CD4-positive, CD25-positive, alpha-beta regulatory T cell (primary cell): ENCODE data around the gene TANC1. TPM values are rescaled to one million over a fixed set of nuclear protein-coding genes. Genes with fewer than 3 reads are reported as not detected.

ENCODE experiments used
- ATAC-seq, 2 donors: fragments of 150-1000 bp; cut with Tn5 transposase; one replicate each; pipeline ENCODE4 v1.10.0; 2021; ENCODE audit warnings: low read depth in 2 of 2, moderate number of reproducible peaks in 2 of 2, moderate library complexity in 1 of 2
- DNase-seq, 3 donors: peaks; one replicate each; pipeline versions ENCODE4 v3.0.0 to v3.0.0-alpha.2; 2012 to 2022; ENCODE audit warnings: mixed read lengths in 1 of 3
- H3K27ac ChIP-seq: one replicate; pipeline ENCODE4 v1.7.0; 2013; ENCODE audit warnings: mild to moderate bottlenecking, low read length; ENCODE audit not compliant: insufficient read depth, poor library complexity, severe bottlenecking
- H3K27me3 ChIP-seq: one replicate; pipeline ENCODE4 v1.7.0; 2013; ENCODE audit warnings: low read length; ENCODE audit not compliant: control insufficient read depth, insufficient read depth
- H3K36me3 ChIP-seq: one replicate; pipeline ENCODE4 v1.7.0; 2013; ENCODE audit warnings: mild to moderate bottlenecking, low read length, moderate library complexity; ENCODE audit not compliant: control insufficient read depth, insufficient read depth
- H3K4me1 ChIP-seq: 2 replicates; pipeline ENCODE4 v1.7.0; 2013; ENCODE audit warnings: mild to moderate bottlenecking, low read length; ENCODE audit not compliant: insufficient read depth, control insufficient read depth, poor library complexity, severe bottlenecking
- H3K4me3 ChIP-seq: one replicate; pipeline ENCODE4 v1.7.0; 2013; ENCODE audit warnings: low read depth, mild to moderate bottlenecking, low read length, moderate library complexity
- H3K9me3 ChIP-seq, 2 experiments: 1 replicate in 1 of 2; 2 replicates in 1 of 2; pipeline ENCODE4 v1.7.0; 2013; ENCODE audit warnings: low read length in 2 of 2, mild to moderate bottlenecking in 1 of 2, moderate library complexity in 1 of 2; ENCODE audit not compliant: control insufficient read depth in 2 of 2
- H3K27ac Mint-ChIP-seq, 3 donors: one replicate each; pipeline ENCODE4 v1.8.0; 2020 to 2022; ENCODE audit warnings: mild to moderate bottlenecking in 3 of 3, mixed read lengths in 3 of 3, moderate library complexity in 2 of 3
- H3K27me3 Mint-ChIP-seq: one replicate; pipeline ENCODE4 v1.8.0; 2022; ENCODE audit warnings: mild to moderate bottlenecking, mixed read lengths
- H3K36me3 Mint-ChIP-seq: one replicate; pipeline ENCODE4 v1.8.0; 2020; ENCODE audit warnings: mixed read lengths
- H3K4me1 Mint-ChIP-seq, 4 donors: one replicate each; pipeline ENCODE4 v1.8.0; 2020 to 2022; ENCODE audit warnings: mixed read lengths in 4 of 4, mild to moderate bottlenecking in 1 of 4
- H3K4me3 Mint-ChIP-seq, 4 donors: one replicate each; pipeline ENCODE4 v1.8.0; 2020 to 2022; ENCODE audit warnings: mild to moderate bottlenecking in 4 of 4, mixed read lengths in 4 of 4, moderate library complexity in 3 of 4
- H3K9me3 Mint-ChIP-seq, 7 donors: one replicate each; pipeline ENCODE4 v1.8.0; 2020 to 2022; ENCODE audit warnings: mixed read lengths in 7 of 7, mild to moderate bottlenecking in 3 of 7, moderate library complexity in 2 of 7
- polyA plus RNA-seq, 4 donors: library from polyadenylated mRNA; unstranded; fragments of 300-500 nt; fragmentation: Illumina TruSeq; gene quantifications; one replicate each; pipeline ENCODE4 v1.2.3, GENCODE V29; 2021
- total RNA-seq: library from RNA; stranded (reverse); gene quantifications from one replicate; pipeline ENCODE4 v1.2.3, GENCODE V29; 2022

The TANC1 gene
- total and polyA plus RNA-seq, 5 donors from 2014 or later = 0.06 to 0.07 TPM; not detected in 3

- H3K27ac ChIP-seq = no peak overlapping the region
- H3K4me3 ChIP-seq = no peak overlapping the region
- DNase-seq (no peak), ATAC-seq (no peak)
- peaks cover 5% of the 10 kb centered on the region for H3K27me3 Mint-ChIP-seq
- H3K9me3 Mint-ChIP-seq = peaks cover 0 to 4% (median 0%) of the 10 kb centered on the region in 7 donors
- H3K36me3 Mint-ChIP-seq = no peaks in the 10 kb centered on the region
- no peak overlapping the region for H3K27ac Mint-ChIP-seq
- no peaks in the 10 kb centered on the region for H3K4me1 ChIP-seq
- H3K36me3 ChIP-seq = no peaks in the 10 kb centered on the region
- no peaks in the 10 kb centered on the region for H3K9me3 ChIP-seq
- no peak overlapping the region for H3K4me3 Mint-ChIP-seq
- H3K4me1 Mint-ChIP-seq = no peaks in the 10 kb centered on the region
- no peaks in the 10 kb centered on the region for H3K27me3 ChIP-seq
These were observed 107.8 kb downstream of the TANC1 start for GRCh38 chr2:159076241-159076640.

- H3K9me3 ChIP-seq = no peaks in the 10 kb centered on the region
- H3K27ac Mint-ChIP-seq = no peak overlapping the region
- no peaks in the 10 kb centered on the region for H3K4me1 ChIP-seq
- H3K36me3 ChIP-seq = no peaks in the 10 kb centered on the region
- no peak overlapping the region for H3K4me3 Mint-ChIP-seq
- no peaks in the 10 kb centered on the region for H3K36me3 Mint-ChIP-seq
- no peaks in the 10 kb centered on the region for H3K4me1 Mint-ChIP-seq
- H3K9me3 Mint-ChIP-seq = peaks cover 0 to 4% (median 0%) of the 10 kb centered on the region in 7 donors
- DNase-seq (no peak), ATAC-seq (no peak)
- H3K4me3 ChIP-seq = no peak overlapping the region
- H3K27ac ChIP-seq = no peak overlapping the region
- H3K27me3 Mint-ChIP-seq = peaks cover 12% of the 10 kb centered on the region
- H3K27me3 ChIP-seq = no peaks in the 10 kb centered on the region
These were observed 109.4 kb downstream of the TANC1 start for GRCh38 chr2:159077869-159078268.

GRCh38 chr2:159078443-159078842, 110.0 kb downstream of the TANC1 start:
- Histone ChIP-seq H3K4me3 (no peak overlapping the region), H3K27me3 (no peaks in the 10 kb centered on the region), H3K36me3 (no peaks in the 10 kb centered on the region), H3K27ac (no peak overlapping the region), H3K9me3 (no peaks in the 10 kb centered on the region), H3K4me1 (no peaks in the 10 kb centered on the region)
- DNase-seq = no peak
- Mint-ChIP-seq H3K27me3 (peaks cover 11% of the 10 kb centered on the region), H3K4me1 (no peaks in the 10 kb centered on the region), H3K9me3 (peaks cover 0 to 4% (median 0%) of the 10 kb centered on the region in 7 donors), H3K4me3 (no peak overlapping the region), H3K27ac (no peak overlapping the region), H3K36me3 (no peaks in the 10 kb centered on the region)
- no peak for ATAC-seq

GRCh38 chr2:159080641-159081040, 112.2 kb downstream of the TANC1 start:
- no peak overlapping the region for H3K27ac ChIP-seq
- no peaks in the 10 kb centered on the region for H3K4me1 ChIP-seq
- DNase-seq (no peak), ATAC-seq (no peak)
- no peaks in the 10 kb centered on the region for H3K9me3 ChIP-seq
- Mint-ChIP-seq H3K27ac (no peak overlapping the region), H3K9me3 (peaks cover 0 to 4% (median 0%) of the 10 kb centered on the region in 7 donors), H3K36me3 (no peaks in the 10 kb centered on the region), H3K4me3 (no peak overlapping the region), H3K4me1 (no peaks in the 10 kb centered on the region), H3K27me3 (peaks cover 13% of the 10 kb centered on the region)
- no peaks in the 10 kb centered on the region for H3K36me3 ChIP-seq
- no peak overlapping the region for H3K4me3 ChIP-seq
- no peaks in the 10 kb centered on the region for H3K27me3 ChIP-seq

GRCh38 chr2:159082119-159082518, 113.7 kb downstream of the TANC1 start:
- H3K4me3 Mint-ChIP-seq = no peak overlapping the region
- H3K4me1 Mint-ChIP-seq = peaks cover 0 to 3% (median 0%) of the 10 kb centered on the region in 4 donors
- ATAC-seq (no peak), DNase-seq (no peak)
- no peaks in the 10 kb centered on the region for H3K36me3 Mint-ChIP-seq
- H3K36me3 ChIP-seq = no peaks in the 10 kb centered on the region
- peaks cover 18% of the 10 kb centered on the region for H3K27me3 Mint-ChIP-seq
- no peak overlapping the region for H3K4me3 ChIP-seq
- no peak overlapping the region for H3K27ac ChIP-seq
- no peaks in the 10 kb centered on the region for H3K9me3 Mint-ChIP-seq
- H3K4me1 ChIP-seq = no peaks in the 10 kb centered on the region
- H3K27me3 ChIP-seq = no peaks in the 10 kb centered on the region
- no peaks in the 10 kb centered on the region for H3K9me3 ChIP-seq
- no peak overlapping the region for H3K27ac Mint-ChIP-seq

- peaks cover 0 to 7% (median 0%) of the 10 kb centered on the region in 4 donors for H3K4me1 Mint-ChIP-seq
- no peak overlapping the region for H3K27ac ChIP-seq
- no peaks in the 10 kb centered on the region for H3K27me3 ChIP-seq
- H3K27ac Mint-ChIP-seq = no peak overlapping the region
- no peak overlapping the region for H3K4me3 ChIP-seq
- DNase-seq (no peak), ATAC-seq (no peak)
- H3K4me3 Mint-ChIP-seq = no peak overlapping the region
- H3K9me3 ChIP-seq = no peaks in the 10 kb centered on the region
- no peaks in the 10 kb centered on the region for H3K4me1 ChIP-seq
- H3K36me3 ChIP-seq = no peaks in the 10 kb centered on the region
- H3K36me3 Mint-ChIP-seq = no peaks in the 10 kb centered on the region
- peaks cover 18% of the 10 kb centered on the region for H3K27me3 Mint-ChIP-seq
- no peaks in the 10 kb centered on the region for H3K9me3 Mint-ChIP-seq
These were observed 116.2 kb downstream of the TANC1 start for GRCh38 chr2:159084384-159085370.

GRCh38 chr2:159086342-159086741, 117.9 kb downstream of the TANC1 start:
- no peaks in the 10 kb centered on the region for H3K9me3 Mint-ChIP-seq

More at GRCh38 chr2:159086342-159086741, 117.9 kb downstream of the TANC1 start:
- no peaks in the 10 kb centered on the region for H3K4me1 ChIP-seq
- no peaks in the 10 kb centered on the region for H3K27me3 ChIP-seq
- Mint-ChIP-seq H3K4me1 (peaks cover 0 to 15% (median 1%) of the 10 kb centered on the region in 4 donors), H3K36me3 (no peaks in the 10 kb centered on the region), H3K4me3 (no peak overlapping the region), H3K27ac (no peak overlapping the region), H3K27me3 (peaks cover 16% of the 10 kb centered on the region)
- H3K4me3 ChIP-seq = no peak overlapping the region
- no peak overlapping the region for H3K27ac ChIP-seq
- H3K36me3 ChIP-seq = no peaks in the 10 kb centered on the region
- DNase-seq = no peak
- ATAC-seq = no peak
- no peaks in the 10 kb centered on the region for H3K9me3 ChIP-seq
